HG02588 (cell line): ENCODE measurements around the gene IGIP.

Experiments
- ATAC-seq: cut with Tn5 transposase; IDR thresholded peaks from one replicate; pipeline ENCODE4 v1.9.1; 2021; ENCODE audit warnings: mild to moderate bottlenecking, moderate library complexity; ENCODE audit not compliant: unreplicated experiment

Gene IGIP

DNA sequence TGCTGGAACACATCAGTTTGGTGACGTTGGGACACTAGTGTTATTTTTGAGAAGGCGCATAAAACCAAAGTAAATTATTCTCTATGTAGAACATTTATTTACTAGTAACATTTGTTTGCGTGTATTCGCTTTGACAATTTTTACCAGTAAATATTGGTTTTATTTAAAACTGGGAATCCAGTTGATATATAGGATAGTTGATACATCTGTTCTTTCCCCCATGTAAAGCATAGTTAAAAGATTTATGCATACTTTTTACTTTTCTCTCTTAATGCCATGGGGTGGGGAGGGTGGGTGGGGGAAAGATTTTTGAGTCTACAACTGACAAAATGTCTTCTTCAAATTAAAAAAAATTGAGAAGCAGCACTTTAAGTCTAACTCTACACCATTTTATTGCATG is at the start of gene IGIP:
Gene IGIP (plus strand): TSS at position 301 of the 400 bp plus-strand sequence. CDS start 2,540 bp downstream, outside the sequence.
- ATAC-seq: no peak

DNA sequence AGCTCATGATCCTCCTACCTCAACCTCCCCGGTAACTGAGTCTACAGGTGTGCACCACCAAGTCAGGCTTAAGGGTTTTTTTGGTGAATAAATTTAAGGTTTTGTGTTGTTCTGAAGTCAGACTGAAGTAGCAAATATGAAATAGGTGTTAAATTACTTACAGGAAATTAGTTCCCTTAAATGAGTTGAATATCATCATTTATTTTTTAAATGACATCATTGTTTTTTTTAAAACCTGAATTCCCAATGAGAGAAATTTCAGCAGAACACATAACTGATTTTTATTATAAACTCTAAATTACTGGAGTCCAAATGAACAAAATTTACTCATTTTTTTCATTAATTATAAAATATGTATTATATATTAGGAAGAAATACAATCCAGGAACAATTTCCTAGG is 49.6 kb upstream of the IGIP start:
- no peak for ATAC-seq

DNA sequence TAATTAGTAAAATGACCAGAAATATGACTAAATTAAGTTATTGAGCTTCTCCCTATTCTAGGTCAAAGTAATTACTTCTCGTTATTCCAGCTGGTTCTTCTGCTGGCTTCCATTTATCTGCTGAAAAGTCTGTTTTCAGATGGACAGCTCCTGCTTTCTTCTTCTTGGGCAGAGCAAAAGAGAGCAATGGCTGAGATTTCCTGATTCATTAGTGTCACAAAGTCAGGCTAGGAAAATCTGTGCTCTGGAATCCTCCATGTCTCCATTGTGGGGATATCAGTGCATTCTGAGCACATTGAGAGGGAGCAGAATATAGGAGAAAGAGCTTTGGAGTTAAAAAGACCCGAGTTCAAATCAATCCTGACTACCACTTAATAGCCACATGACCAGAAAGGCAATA is 48.9 kb upstream of the IGIP start:
- ATAC-seq: no peak

DNA sequence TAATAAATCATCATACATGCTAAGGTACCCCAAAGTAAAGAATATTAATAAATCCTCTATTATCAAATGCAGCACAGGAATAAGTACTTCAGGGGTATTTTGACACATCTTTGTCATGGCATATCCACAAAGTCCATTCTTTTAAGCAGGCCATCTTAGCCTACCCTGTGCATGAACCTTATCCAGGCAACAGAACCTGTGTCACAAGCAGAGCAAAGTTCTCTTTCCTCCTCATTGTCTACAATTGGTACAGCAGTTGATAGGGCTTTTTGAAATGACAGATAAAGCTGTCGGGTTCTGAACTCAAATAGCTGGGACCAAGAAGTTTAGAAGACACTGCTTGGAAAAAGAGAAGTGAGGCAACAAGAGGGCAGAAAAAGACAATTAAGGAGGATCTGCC is 42.6 kb upstream of the IGIP start:
- no peak for ATAC-seq

DNA sequence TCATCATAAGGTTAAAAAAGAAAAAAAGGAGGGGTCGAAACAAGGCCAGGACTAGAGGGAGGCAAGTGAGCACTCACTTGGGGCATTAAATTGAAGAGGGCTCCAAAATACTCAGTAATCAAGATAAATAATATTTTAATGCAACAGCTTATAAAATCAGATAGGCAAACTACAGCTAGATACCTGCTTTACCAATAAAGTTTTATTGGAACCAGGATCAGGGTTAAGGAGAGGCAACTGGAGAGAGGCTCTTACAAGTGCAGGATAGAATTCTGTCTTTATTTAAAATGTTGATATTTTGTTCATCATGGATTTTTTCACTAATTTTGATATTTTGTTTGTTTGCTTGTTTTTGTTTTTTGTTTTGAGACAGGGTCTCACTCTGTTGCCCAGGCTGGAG is 42.1 kb upstream of the IGIP start:
- ATAC-seq: no peak

DNA sequence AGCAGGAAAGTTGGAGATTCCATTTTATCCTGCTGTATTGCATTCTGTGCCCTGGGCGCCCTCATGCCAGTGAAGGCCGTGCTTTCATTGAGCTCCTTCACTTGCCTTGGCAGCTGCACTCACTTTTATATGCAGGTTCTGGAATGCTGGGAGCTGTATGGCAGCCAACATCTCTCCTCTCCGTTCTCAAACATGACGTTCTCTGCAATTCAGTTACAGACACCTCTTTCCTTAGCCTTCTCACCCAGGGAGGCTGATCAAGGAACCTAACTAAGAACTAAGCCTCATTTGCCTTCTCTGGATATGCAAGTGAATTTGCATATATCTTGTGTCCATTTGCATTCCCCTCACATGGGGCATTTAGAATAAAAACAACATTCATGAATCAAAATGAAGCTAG is 41.2 kb upstream of the IGIP start:
- no peak for ATAC-seq

DNA sequence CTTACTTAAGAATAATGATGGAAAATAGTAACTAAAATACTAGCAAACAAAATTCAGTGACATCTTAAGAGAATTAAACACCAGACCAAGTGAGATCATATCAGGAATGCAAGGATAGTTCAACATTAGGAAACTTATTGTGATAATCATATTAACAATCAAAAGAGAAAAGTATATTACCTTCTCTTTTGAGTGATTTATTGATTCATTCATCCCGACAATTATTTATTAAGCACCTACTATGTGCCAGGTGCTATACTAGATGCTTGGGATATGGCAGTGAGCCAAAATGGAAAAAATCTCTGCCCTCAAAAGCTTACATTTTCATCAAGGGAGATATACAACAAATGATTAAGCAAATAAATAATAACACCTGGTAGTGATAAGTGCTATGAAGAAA is 35.5 kb upstream of the IGIP start:
- no peak for ATAC-seq

DNA sequence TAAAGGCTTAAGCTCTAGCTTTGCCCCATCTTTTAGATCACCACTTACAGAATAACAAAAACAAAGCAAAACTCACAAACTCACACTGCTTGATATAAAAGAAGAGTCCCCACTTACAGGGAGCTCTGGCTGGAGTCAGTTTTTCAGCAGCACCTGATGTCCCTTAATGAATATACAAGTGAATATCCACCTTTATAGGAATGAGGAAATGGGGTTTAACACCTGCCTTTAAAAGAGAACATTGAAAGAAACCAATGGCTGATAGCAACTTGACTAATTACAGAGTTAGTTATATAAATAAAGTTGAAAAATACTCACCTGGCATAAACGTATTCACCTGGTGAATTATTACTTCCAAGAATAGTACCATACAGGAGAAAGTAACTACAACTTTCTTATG is 32.6 kb upstream of the IGIP start:
- no peak for ATAC-seq

DNA sequence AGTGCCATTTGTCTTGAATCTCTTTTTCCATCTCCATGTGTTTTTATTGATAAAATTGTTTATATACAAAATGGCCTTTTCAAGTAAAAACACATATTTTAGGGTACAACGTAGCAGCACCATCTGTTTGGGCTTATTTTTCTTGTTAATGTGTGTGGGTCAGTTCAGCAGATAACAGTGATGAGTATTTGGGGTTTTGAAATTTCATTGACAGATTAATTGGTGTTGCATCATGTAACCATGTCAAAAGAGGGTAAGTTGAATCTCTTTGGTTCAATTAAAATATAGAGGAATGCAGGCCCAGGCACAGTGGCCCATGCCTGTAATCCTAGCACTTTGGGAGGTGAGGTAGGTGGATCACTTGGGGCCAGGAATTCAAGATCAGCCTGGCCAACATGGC is 31.9 kb upstream of the IGIP start:
- no peak for ATAC-seq

DNA sequence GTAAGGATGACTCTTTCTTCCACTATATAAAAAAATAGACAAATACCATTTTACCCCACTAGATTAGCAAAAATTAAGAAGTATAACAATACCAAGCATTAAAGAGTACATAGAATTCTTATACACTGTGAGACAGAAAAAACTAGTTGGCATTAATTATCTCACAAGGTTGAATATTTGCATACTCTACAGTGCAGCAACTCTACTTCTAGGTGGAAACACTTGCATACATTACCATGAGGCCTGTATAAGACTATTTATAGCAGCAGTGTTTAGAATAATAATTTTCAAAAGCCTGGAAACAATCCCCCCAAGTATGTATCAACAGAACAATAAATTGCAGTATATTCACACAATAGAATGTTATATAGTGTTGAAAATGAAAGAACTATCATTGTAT is 30.8 kb upstream of the IGIP start:
- ATAC-seq: no peak

DNA sequence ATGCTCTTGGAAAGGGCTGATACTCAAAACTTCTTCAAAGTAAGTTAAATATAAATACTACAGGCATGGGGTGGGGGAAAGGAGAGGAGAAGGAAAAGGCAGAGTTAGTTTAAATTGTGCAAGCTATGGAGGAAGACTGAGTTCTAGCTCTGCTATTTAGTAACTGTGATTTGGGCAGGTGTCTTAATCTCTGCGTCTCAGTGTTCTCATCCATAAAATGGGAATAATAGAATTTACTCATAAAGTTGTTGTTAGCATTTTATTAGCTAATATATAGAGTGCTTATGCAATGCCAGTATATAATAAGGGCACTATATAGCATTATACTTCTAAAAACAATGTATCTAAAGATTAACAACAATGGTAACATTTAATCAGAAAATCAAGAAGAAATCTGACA is 24.6 kb upstream of the IGIP start:
- ATAC-seq: no peak

DNA sequence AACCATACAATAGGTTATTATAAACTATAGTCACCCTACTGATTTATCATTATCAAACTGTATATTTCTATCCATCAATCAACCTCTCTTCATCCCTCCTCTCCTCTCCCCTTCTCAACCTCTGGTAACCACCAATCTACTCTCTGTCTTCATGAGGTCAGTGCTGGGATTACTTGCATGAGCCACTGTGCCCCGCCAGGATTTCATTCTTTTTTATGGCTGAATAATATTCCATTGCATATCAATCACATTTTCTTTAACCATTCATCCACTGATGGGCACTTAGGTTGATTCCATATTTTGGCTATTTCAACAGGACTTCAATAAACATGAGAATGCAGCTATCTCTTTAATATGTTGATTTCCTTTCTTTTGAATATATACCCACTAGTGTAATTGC is 22.6 kb upstream of the IGIP start:
- ATAC-seq: no peak

DNA sequence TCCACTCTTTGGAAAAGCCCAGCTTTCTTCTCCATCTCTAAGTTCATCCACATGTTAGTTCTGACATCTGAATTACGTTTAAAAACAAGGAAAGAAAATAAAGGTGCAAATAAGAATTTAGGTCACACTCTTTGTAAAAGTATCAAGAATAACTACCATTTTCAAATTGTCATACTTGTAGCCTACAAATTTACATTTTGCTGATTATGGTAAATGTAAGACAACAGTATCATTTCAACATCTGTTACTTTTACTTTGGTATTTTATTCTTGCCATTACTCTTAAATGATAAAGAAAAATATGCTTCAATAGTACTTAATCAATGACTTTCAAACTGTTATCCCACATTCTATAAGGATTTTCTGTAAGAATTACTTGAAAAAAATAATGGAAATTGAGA is 21.6 kb upstream of the IGIP start:
- ATAC-seq: no peak

DNA sequence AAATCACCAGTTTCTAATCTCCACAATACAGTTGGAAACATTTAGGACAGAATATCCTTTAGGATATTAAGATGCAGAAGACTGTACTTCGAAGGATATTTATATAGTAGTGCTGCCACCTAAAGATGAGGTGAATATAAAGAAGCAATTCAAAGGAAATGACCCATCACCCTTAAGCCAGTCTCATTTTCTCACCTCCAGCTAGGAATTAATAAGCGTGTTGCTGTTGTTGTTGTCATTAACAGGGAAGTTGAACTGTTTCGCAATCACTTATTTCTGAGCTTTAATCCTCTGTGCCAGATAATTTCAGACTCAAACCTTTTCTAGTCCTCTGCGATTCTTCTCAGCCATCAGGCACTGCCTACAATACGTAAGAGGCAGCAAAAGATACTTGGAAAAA is 19.6 kb upstream of the IGIP start:
- ATAC-seq: no peak

DNA sequence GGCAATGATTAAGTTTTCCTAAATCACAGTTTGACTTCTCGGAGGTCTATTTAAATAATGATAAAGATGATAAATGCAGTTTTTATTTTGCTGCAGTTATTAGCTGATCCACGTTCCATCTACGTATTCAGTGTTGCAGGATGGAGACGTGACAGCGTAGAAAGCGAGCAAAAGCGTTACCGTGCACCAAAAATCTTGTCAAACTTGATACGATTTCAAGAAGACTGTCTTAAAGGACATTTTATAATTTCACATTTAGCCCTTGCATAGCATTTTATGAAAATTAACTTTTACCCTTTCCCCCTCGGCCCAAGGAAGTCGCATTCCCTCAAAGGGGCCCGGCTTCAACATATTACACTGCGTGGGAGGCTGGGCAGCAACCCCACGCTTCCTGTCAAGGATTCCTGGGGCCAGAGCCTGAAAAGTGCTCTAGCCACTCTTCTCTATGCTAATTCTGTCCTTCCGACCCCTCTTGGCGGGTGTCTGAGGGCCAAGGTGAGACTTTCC is 18.9 kb upstream of the IGIP start:
- no peak for ATAC-seq

DNA sequence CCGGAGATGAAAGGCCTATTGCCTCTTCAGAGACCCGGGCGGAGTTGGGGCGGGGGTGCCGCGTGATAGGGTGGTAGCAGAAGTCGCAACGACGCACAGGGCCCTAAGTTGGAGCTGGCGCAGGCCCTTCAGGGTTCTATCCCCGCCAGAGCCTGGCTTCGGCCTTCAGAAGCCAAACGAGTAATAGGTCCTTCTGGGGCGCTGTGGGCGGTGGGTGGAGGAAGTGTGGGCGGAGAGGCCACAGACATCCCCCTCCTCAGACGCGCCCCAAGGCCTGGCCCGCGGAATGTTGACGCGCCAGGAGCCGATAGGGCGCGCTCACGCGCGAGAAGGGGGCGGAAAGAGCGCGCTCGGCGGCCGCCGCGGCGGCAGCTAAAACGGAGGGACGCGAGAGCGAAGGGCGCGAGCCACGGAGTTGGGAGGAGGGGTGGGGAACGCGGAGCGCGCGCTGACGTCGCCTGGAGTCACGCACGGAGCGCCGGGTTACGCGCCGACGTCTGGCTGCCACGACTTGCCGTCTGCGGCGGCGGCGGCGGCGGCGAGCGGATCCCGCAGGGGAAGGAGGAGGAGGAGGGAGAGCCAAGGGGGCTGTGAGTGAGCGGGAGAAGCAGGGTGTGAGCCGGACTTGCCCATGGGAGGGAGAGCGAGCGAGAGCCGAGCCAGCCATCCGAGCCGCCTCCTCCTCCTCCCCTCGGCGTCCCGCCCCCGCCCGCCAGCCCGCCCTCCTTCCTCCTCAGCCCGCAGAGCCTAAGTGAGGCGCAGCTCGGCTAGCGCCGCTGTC is 18.2 kb upstream of the IGIP start:
- peak; percentile 88 for ATAC-seq

DNA sequence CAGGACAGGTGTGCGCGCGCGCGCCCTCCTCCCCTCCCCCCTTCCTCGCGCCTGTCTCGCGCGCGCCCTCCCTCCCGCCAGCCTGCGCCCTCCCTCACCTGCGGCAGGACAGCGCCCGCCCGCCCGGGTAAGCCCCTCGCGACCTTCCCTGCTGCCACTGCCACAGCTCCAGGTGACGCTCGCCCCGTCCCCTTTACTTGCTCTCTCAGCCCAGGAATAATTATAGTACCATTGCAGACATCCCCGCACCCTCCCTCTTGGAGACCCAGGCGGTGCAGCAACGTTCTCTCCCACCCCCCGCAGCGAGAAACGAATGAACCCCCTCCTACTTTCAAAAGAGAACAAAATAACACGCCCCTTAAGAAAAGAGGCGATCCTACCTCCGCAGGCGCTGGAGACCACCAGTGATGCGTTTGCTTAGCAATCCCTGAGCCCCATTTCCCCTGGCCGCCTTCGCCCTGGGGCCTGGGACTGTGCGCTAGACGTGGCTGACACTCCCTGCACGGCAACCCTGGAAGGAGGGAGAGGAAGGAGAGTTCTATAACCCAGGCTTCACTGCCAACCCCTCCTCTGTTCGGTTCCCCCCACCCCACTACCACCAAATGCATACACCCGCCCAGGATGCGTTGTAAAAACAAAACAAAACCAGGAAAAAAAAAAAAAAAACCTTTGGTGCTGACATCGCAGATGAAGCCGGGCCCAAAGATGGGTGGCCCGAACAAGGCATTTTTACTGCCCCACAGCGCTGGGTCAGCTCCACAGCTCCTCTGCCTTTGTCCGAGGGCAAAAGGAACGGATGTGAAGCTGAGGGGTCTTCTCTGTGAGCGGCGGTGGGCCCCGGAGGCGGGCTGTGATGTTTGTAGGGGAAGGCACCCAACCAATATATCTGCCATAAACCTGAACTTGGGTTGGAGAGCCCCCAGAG is 17.4 kb upstream of the IGIP start:
- ATAC-seq: no peak

DNA sequence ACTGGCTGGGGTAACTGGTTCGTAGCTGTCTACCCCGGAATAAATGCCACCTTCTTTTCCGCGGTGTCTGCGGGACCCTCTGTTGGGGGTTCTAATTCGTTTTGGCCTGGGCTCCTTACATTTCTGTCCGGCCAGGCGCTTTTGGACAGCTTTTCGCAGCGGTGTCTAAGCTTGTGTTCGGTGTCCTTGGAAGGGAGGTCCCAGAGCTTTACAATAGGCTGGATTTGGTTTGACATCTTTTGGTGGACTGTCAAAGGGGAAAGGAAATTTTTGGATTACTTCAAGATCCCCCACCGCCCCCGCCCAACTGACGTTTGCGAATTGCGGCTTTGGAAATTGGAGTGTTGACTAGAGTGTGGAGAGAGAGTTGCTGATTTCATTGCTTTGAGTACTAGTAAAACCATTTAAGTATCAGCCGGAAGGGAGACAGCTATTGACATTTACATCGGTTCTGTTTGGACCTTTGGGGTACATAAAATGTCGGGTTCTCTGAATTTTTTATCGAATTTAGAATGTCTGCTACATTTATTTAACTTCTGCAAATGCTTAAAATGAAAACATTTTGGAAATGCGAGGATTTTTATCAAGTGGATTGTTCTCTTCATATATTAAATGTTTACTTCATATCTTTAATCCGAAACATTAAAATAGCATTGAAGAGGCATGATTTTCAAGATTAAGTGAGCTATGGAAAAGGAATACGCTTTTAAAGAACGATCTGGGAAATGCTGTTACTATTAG is 16.5 kb upstream of the IGIP start:
- no peak for ATAC-seq

DNA sequence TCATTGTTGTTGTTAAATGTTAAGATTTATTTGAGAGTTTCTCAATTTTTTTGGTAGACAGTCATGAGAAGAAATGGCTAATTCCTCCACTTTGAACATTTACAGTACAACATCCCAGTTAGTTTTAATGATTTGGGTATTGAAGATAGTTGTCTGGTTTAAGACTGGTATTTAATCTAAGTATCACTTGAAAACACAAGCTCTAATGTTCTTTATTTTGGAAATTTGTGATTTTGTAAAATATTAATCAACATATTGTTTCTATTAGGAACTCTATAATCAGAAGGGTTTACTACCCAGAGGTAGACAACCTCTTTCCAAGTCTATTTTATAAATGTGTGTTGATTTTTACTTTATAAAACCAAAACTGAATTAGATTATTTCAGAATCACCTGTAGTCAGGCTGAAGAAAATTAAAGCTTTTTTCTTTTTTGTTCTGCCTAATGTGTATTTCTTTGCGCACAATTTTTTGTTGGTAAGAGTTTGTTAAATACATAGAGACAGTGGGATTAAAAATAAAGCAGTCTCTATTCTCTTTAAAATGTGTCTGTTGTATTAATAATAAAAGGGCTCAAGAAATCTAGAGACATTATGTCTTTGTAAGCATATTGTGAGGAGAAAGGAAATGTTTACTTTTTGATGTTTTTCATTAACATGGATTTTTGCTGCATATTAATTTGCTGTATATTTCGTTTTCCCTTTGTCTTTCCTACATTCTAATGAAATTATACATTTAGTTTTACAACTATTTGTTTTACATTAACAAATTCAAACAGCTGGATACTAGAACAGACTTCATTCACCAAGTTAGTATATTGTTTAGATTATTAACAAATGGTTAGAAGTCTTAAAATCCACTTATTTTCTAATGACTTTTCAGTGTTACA is 15.7 kb upstream of the IGIP start:
- ATAC-seq: no peak

DNA sequence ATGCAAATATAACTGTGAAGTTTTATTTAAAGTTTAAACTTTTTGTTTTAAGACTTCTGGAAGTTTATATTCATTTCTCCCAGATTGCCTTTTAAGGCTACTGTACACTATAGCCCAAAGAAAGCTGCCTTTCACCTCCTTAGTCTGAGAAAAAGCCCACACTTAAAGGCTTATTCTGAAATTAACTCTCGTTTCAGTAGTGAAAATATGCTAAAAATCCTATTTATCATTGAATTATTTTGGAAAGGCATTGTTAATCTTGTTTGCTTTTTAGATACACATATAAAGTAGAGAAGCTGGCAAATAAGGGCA is 15.1 kb upstream of the IGIP start:
- ATAC-seq: no peak
